Dedifferentiated amniotic fluid mesenchymal stem cell (primary cell): ENCODE data around the gene RNF115.
"Not testable (repeated sequence)": the region's sequence is repeated elsewhere in the genome, so short reads cannot be mapped to it uniquely, and the experiment has no call there.

Experiments
- DNase-seq: peaks from one replicate; pipeline ENCODE4 v3.0.0-alpha.2; 2016; ENCODE audit errors: extremely low spot score

RNF115 gene

GRCh38 chr1:145730467-145730866 lies 93.4 kb downstream of the RNF115 start:
- no peak for DNase-seq

- DNase-seq: no peak
Measured at GRCh38 chr1:145729666-145730436, 94.0 kb downstream of the RNF115 start.

- DNase-seq: no peak
Measured at GRCh38 chr1:145729196-145729595, 94.7 kb downstream of the RNF115 start.

- DNase-seq: not testable (repeated sequence)
Measured at GRCh38 chr1:145726193-145726592, 97.7 kb downstream of the RNF115 start.

- peak; percentile 22 for DNase-seq
Measured at GRCh38 chr1:145720878-145721671, 102.8 kb downstream of the RNF115 start.

- DNase-seq: peak; percentile 69
Measured at GRCh38 chr1:145720556-145720877, 103.4 kb downstream of the RNF115 start.

GRCh38 chr1:145719230-145720079 lies 104.4 kb downstream of the RNF115 start, which contains the start of gene CD160:
Gene CD160 (plus strand): TSS chr1:145719499. CDS start chr1:145728328, 8,829 bp downstream.
- DNase-seq: no peak

GRCh38 chr1:145718465-145718864 lies 105.4 kb downstream of the RNF115 start:
- DNase-seq: not testable (repeated sequence)

GRCh38 chr1:145717833-145718232 lies 106.1 kb downstream of the RNF115 start:
- DNase-seq: no peak

- DNase-seq: no peak
Measured at GRCh38 chr1:145716641-145717345, 107.1 kb downstream of the RNF115 start.

GRCh38 chr1:145714524-145715111 lies 109.3 kb downstream of the RNF115 start:
- DNase-seq: no peak

- no peak for DNase-seq
Measured at GRCh38 chr1:145711213-145711651, 112.7 kb downstream of the RNF115 start.

GRCh38 chr1:145710291-145711027 lies 113.4 kb downstream of the RNF115 start:
- no peak for DNase-seq

- no peak for DNase-seq
Measured at GRCh38 chr1:145708063-145708462, 115.8 kb downstream of the RNF115 start.

GRCh38 chr1:145707183-145707867 lies 116.6 kb downstream of the RNF115 start, which contains the start of gene PDZK1:
Gene PDZK1 (minus strand): TSS chr1:145707368. CDS start chr1:145688021, 19,347 bp downstream.
- no peak for DNase-seq

GRCh38 chr1:145706086-145706664 lies 117.7 kb downstream of the RNF115 start:
- DNase-seq: peak; percentile 36

- DNase-seq: no peak
Measured at GRCh38 chr1:145705622-145706021, 118.3 kb downstream of the RNF115 start.

GRCh38 chr1:145702826-145703225 lies 121.1 kb downstream of the RNF115 start:
- no peak for DNase-seq

GRCh38 chr1:145702052-145702451 lies 121.8 kb downstream of the RNF115 start:
- no peak for DNase-seq
